MM.1S (cell line): ENCODE data around the gene NNAT.

Experiments used
- DNase-seq: peaks from one replicate; pipeline ENCODE4 v3.0.0-alpha.2; 2015
- H2AFZ ChIP-seq: fragments of 300-600 bp; sonication (generic); 2 replicates; pipeline ENCODE4 v1.6.0; 2016; ENCODE audit warnings: antibody characterized with exemption, low read length
- H3F3A ChIP-seq: fragments of 300-600 bp; sonication (generic); 2 replicates; pipeline ENCODE4 v1.6.1; 2016; ENCODE audit warnings: mild to moderate bottlenecking, antibody characterized with exemption, low read length, moderate library complexity, mixed read lengths; ENCODE audit not compliant: insufficient read depth
- H3K27ac ChIP-seq: fragments of 300-600 bp; sonication (generic); 2 replicates; pipeline ENCODE4 v1.5.1; 2016; ENCODE audit warnings: mild to moderate bottlenecking, low read length
- H3K27me3 ChIP-seq: fragments of 300-600 bp; sonication (generic); replicated peaks from 2 replicates; pipeline ENCODE4 v1.6.0; 2016; ENCODE audit warnings: low read length; ENCODE audit not compliant: insufficient read depth
- H3K36me3 ChIP-seq: fragments of 300-600 bp; sonication (generic); replicated peaks from 2 replicates; pipeline ENCODE4 v1.6.1; 2016; ENCODE audit warnings: mild to moderate bottlenecking, low read length, mixed read lengths; ENCODE audit not compliant: insufficient read depth
- H3K4me1 ChIP-seq: fragments of 300-600 bp; sonication (generic); 2 replicates; pipeline ENCODE4 v1.6.1; 2016; ENCODE audit warnings: low read length, mixed read lengths
- H3K4me2 ChIP-seq: fragments of 300-600 bp; sonication (generic); 2 replicates; pipeline ENCODE4 v1.6.0; 2016; ENCODE audit warnings: low read depth, low read length
- H3K4me3 ChIP-seq: fragments of 300-600 bp; sonication (generic); 2 replicates; pipeline ENCODE4 v1.5.1; 2016; ENCODE audit warnings: low read length, mixed read lengths
- H3K79me2 ChIP-seq: fragments of 300-600 bp; sonication (generic); 2 replicates; pipeline ENCODE4 v1.6.1; 2016; ENCODE audit warnings: mixed run types, low read length, mixed read lengths
- H3K9ac ChIP-seq: fragments of 300-600 bp; sonication (generic); 2 replicates; pipeline ENCODE4 v1.6.1; 2016; ENCODE audit warnings: low read length, mixed read lengths
- H3K9me2 ChIP-seq: fragments of 300-600 bp; sonication (generic); replicated peaks from 2 replicates; pipeline ENCODE4 v1.6.1; 2016; ENCODE audit warnings: mild to moderate bottlenecking, low read length, mixed read lengths; ENCODE audit not compliant: insufficient read depth
- H3K9me3 ChIP-seq: fragments of 300-600 bp; sonication (generic); replicated peaks from 2 replicates; pipeline ENCODE4 v1.6.1; 2016; ENCODE audit warnings: mild to moderate bottlenecking, low read length, mixed read lengths; ENCODE audit not compliant: insufficient read depth
- H4K20me1 ChIP-seq: fragments of 300-600 bp; sonication (generic); 2 replicates; pipeline ENCODE4 v1.6.1; 2016; ENCODE audit warnings: mild to moderate bottlenecking, low read length, moderate library complexity, mixed read lengths; ENCODE audit not compliant: insufficient read depth
- EZH2 ChIP-seq: fragments of 300-600 bp; sonication (generic); optimal IDR thresholded peaks from 2 replicates; pipeline ENCODE3; 2017; ENCODE audit warnings: low read depth, mild to moderate bottlenecking, antibody characterized with exemption, low read length, mixed read lengths
- EZH2phosphoT487 ChIP-seq: fragments of 300-600 bp; sonication (generic); IDR thresholded peaks from 2 replicates; pipeline ENCODE4 v1.6.1; 2018; ENCODE audit warnings: antibody characterized with exemption, low read length
- TF ChIP-seq, protein P1 (sequence below): fragments of 300-600 bp; sonication (generic); IDR thresholded peaks from 2 replicates; pipeline ENCODE4 v1.5.1; 2016; ENCODE audit warnings: antibody characterized with exemption, low read length, mixed read lengths

Gene NNAT

DNA sequence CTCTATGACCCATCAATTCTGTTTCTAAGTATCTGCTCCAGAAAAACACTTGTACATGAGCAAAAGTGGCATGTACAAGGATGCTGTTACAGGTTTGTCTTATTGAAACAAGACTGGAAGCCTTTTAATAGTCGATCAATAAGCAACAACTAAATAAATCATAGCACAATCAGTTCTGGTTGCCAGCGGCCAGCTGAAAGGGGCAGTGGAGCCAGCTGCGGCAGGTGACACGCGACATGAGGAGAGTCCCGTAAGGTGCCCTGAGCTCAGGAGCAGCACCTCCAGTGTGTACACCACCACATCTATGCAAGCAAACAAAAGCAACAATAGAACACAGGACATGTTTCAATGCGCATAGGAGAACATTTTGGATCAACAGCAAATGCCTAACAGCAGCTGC, 20.7 kb upstream of the NNAT start:
- Histone ChIP-seq H3K9ac (no peak overlapping the region), H2AFZ (no peak overlapping the region), H3K27me3 (no peaks in the 10 kb centered on the region), H3K4me3 (no peak overlapping the region), H3K4me1 (no peaks in the 10 kb centered on the region), H3K36me3 (no peaks in the 10 kb centered on the region), H3K79me2 (no peaks in the 10 kb centered on the region), H4K20me1 (no peaks in the 10 kb centered on the region), H3K9me2 (no peaks in the 10 kb centered on the region), H3F3A (no peaks in the 10 kb centered on the region), H3K4me2 (no peak overlapping the region), H3K27ac (no peak overlapping the region), H3K9me3 (no peaks in the 10 kb centered on the region)
- DNase-seq: no peak
- no peak for TF ChIP-seq EZH2

DNA sequence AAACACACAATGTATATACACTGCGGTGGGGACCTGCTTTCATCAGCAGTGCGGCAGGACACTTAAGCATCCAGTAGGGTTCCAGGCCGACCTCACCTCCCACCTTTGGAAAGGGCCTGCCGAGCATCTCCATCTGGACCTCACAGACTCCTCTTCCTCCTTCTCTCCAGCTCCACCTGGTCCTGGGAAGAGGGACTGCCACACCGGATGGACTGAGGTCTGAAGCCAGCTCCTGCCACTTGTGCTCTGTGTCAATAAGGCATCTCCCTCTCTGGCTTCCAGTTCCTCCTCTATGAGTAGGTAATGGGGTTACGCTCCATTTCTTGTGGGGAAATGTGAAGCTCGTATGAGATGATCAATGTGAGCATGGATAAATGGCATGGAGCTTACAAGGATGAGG, 19.1 kb upstream of the NNAT start:
- Histone ChIP-seq H4K20me1 (no peaks in the 10 kb centered on the region), H3K9me2 (no peaks in the 10 kb centered on the region), H3K9me3 (no peaks in the 10 kb centered on the region), H3K36me3 (no peaks in the 10 kb centered on the region), H2AFZ (no peak overlapping the region), H3K4me2 (no peak overlapping the region), H3K27ac (no peak overlapping the region), H3K27me3 (no peaks in the 10 kb centered on the region), H3F3A (no peaks in the 10 kb centered on the region), H3K79me2 (no peaks in the 10 kb centered on the region), H3K9ac (no peak overlapping the region), H3K4me3 (no peak overlapping the region), H3K4me1 (no peaks in the 10 kb centered on the region)
- TF ChIP-seq, protein P1, sequence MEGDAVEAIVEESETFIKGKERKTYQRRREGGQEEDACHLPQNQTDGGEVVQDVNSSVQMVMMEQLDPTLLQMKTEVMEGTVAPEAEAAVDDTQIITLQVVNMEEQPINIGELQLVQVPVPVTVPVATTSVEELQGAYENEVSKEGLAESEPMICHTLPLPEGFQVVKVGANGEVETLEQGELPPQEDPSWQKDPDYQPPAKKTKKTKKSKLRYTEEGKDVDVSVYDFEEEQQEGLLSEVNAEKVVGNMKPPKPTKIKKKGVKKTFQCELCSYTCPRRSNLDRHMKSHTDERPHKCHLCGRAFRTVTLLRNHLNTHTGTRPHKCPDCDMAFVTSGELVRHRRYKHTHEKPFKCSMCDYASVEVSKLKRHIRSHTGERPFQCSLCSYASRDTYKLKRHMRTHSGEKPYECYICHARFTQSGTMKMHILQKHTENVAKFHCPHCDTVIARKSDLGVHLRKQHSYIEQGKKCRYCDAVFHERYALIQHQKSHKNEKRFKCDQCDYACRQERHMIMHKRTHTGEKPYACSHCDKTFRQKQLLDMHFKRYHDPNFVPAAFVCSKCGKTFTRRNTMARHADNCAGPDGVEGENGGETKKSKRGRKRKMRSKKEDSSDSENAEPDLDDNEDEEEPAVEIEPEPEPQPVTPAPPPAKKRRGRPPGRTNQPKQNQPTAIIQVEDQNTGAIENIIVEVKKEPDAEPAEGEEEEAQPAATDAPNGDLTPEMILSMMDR: no peak
- TF ChIP-seq EZH2: no peak
- no peak for TF ChIP-seq EZH2phosphoT487
- no peak for DNase-seq

DNA sequence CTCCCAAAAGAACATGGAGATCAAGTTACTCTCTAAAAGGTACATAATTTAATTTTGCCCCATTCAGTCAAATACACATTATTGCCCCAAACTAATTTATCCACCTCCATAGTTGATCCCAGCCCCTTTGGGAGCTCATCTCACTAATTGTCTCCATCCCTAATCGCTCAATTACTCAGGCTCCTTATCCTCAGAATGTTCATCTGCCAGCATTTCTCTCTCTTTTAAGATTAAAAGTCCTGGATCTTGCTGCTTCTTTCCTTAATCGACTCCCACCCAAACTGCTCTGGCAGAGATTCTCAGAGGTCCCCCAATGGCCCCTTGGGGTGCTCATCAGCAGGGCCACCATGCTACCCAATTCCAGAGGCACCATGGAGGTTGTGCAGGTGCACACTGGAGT, 18.4 kb upstream of the NNAT start:
- Histone ChIP-seq H3K27me3 (no peaks in the 10 kb centered on the region), H3F3A (no peaks in the 10 kb centered on the region), H3K9me3 (no peaks in the 10 kb centered on the region), H3K4me2 (no peak overlapping the region), H3K27ac (no peak overlapping the region), H3K4me3 (no peak overlapping the region), H4K20me1 (no peaks in the 10 kb centered on the region), H3K9ac (no peak overlapping the region), H2AFZ (no peak overlapping the region), H3K79me2 (no peaks in the 10 kb centered on the region), H3K4me1 (no peaks in the 10 kb centered on the region), H3K9me2 (no peaks in the 10 kb centered on the region), H3K36me3 (no peaks in the 10 kb centered on the region)
- no peak for DNase-seq
- TF ChIP-seq EZH2 (no peak), EZH2phosphoT487 (no peak)
- TF ChIP-seq, protein P1: no peak

DNA sequence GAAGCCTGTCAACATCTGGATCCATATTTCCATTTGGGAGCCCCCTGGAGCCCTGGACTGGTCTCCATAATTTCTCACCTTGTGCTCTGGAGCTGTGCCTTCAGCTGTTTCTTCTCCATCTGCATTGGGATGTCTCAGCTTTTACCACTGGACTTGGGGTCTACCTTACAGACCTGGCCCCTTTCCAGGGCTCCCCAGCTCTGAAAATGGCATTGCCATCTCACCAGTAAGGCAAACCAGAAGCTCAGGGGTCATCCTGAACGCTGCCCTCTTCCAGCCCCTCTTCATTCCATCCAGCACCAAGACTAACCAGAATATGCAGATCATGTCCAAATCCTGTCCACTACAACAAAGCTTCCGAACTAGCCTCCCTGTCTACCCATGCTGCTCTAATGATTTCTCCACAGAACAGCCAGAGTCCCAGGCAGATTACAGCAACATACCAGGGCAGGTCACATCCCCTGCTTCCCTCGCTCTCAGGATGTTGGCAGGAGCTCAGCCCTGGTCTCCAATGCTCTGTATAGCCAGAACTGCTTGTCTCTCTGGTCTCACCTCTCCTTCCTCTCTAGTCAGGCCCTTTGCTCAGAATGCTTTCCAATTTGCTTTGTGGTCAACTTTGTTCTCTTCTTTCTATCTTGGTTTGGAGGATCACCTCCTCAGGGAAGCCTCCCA, 17.7 kb upstream of the NNAT start:
- no peaks in the 10 kb centered on the region for H3K36me3 ChIP-seq
- H4K20me1 ChIP-seq: no peaks in the 10 kb centered on the region
- no peak overlapping the region for H3K27ac ChIP-seq
- H3K79me2 ChIP-seq: no peaks in the 10 kb centered on the region
- H3K4me3 ChIP-seq: no peak overlapping the region
- H3F3A ChIP-seq: no peaks in the 10 kb centered on the region
- no peak overlapping the region for H3K9ac ChIP-seq
- no peak for DNase-seq
- TF ChIP-seq EZH2phosphoT487 (no peak), EZH2 (no peak)
- TF ChIP-seq, protein P1: no peak
- H3K4me2 ChIP-seq: no peak overlapping the region
- no peaks in the 10 kb centered on the region for H3K4me1 ChIP-seq
- no peak overlapping the region for H2AFZ ChIP-seq
- no peaks in the 10 kb centered on the region for H3K27me3 ChIP-seq
- H3K9me3 ChIP-seq: no peaks in the 10 kb centered on the region
- no peaks in the 10 kb centered on the region for H3K9me2 ChIP-seq
